ENCODE data around the gene SFXN5.

SFXN5 gene

GRCh38 chr2:72892506-72893173, 178.9 kb downstream of the SFXN5 start:
- peak; percentile 60 for DNase-seq
